H1 (cell line): ENCODE measurements around the gene JTB. TPM values are rescaled to one million over a fixed set of nuclear protein-coding genes. Genes with fewer than 3 reads are reported as not detected.

Experiments
- CBX5 ChIP-seq: fragments of 300-800, 300-1000 bp; sonication (generic); IDR thresholded peaks from 2 replicates; pipeline ENCODE4 v1.7.1; 2016; ENCODE audit warnings: antibody characterized with exemption, low read length, low read depth
- EGR1 ChIP-seq: IDR thresholded peaks from 2 replicates; pipeline ENCODE4 v1.6.1; 2011; ENCODE audit warnings: low read depth, low read length, borderline replicate concordance
- RAD21 ChIP-seq, 2 experiments: IDR thresholded peaks in 1 of 2; conservative IDR thresholded peaks in 1 of 2; 2 replicates each; pipeline ENCODE4 v1.6.1; 2011; ENCODE audit warnings: low read depth in 2 of 2, low read length in 2 of 2, improper control_type of control experiment in 1 of 2, inconsistent platforms in 1 of 2, mild to moderate bottlenecking in 1 of 2, moderate library complexity in 1 of 2
- RNF2 ChIP-seq: fragments of 200-900, 300-1000 bp; sonication (generic); IDR thresholded peaks from 2 replicates; pipeline ENCODE4 v1.7.1; 2016; ENCODE audit warnings: borderline replicate concordance, low read depth, mild to moderate bottlenecking, antibody characterized with exemption, low read length; ENCODE audit not compliant: poor library complexity, severe bottlenecking; ENCODE audit errors: missing control alignments
- ZNF274 ChIP-seq: IDR thresholded peaks from 2 replicates; pipeline ENCODE4 v1.7.0; 2012; ENCODE audit warnings: low read length, borderline replicate concordance; ENCODE audit errors: extremely low read depth
- polyA plus RNA-seq, 7 experiments: library from polyadenylated mRNA; depleted of rRNA in 3 of 7; stranded (reverse) in 5 of 7; unstranded in 2 of 7; fragments of >200 nt in 5 of 7; fragments of 200-250 nt in 2 of 7; gene quantifications; 1 replicate in 5 of 7; 2 replicates in 1 of 7; 4 replicates in 1 of 7; pipeline versions ENCODE4 v1.2.1 to v1.2.3, GENCODE V29; 2011 to 2013; ENCODE audit warnings: missing spikeins in 2 of 7, mixed read lengths in 2 of 7
- total RNA-seq: library from RNA; stranded (reverse); fragmentation: NEBNext Ultra II Directional; extraction: Animal tissue kit (Norgen Biotek cat#: 25700); gene quantifications from 2 replicates; pipeline ENCODE4 v1.2.1, GENCODE V29; 2021
- TF ChIP-seq, protein P1 (sequence below): IDR thresholded peaks from 2 replicates; pipeline ENCODE4 v1.6.1; 2012; ENCODE audit warnings: low read length, inconsistent platforms
- TF ChIP-seq, protein P2 (sequence below): IDR thresholded peaks from 2 replicates; pipeline ENCODE4 v1.6.1; 2011; ENCODE audit warnings: low read depth, mild to moderate bottlenecking, low read length; ENCODE audit not compliant: insufficient read depth

Gene JTB
- total and polyA plus RNA-seq, 2 of the 8 experiments (the other 6 are each of a cell fraction or from before 2014, with no cell fraction given): 91.1 to 122 TPM

DNA sequence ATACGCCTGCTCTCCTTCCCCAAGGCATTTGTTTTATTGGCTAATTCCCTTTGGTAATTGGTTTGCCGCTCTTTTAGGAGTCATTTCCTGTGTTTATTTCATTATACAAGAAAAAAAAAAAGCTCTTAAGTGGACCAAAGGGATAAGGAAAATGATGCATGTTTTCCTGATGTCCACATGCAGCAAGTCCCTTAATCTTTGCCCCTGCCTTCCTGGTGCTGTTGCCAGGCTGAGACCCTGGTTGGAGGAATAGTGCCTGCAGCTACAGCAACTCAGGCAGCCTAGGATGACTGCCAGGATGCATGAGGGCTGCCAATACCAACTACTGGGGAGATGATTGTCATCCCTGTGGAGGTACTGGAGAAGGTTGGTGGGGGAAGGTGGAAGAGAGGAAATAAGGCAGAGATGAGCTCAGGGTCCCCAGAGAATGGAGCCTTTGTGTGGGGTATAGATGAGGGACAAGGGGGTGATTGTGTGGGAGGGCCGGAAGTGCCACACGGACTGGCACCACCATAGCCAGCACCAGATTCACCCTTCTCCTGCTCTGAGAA, 48.6 kb downstream of the JTB start (continued):
- TF ChIP-seq CBX5: no peak
- no peak for TF ChIP-seq RNF2
- TF ChIP-seq, protein P1, sequence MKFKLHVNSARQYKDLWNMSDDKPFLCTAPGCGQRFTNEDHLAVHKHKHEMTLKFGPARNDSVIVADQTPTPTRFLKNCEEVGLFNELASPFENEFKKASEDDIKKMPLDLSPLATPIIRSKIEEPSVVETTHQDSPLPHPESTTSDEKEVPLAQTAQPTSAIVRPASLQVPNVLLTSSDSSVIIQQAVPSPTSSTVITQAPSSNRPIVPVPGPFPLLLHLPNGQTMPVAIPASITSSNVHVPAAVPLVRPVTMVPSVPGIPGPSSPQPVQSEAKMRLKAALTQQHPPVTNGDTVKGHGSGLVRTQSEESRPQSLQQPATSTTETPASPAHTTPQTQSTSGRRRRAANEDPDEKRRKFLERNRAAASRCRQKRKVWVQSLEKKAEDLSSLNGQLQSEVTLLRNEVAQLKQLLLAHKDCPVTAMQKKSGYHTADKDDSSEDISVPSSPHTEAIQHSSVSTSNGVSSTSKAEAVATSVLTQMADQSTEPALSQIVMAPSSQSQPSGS: no peak
- no peak for TF ChIP-seq EGR1
- TF ChIP-seq ZNF274: no peak
- TF ChIP-seq, protein P2, sequence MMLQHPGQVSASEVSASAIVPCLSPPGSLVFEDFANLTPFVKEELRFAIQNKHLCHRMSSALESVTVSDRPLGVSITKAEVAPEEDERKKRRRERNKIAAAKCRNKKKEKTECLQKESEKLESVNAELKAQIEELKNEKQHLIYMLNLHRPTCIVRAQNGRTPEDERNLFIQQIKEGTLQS: no peak
- no peak for TF ChIP-seq RAD21 (IDR thresholded peaks at IDR 0.05 in 1 of 2, conservative IDR thresholded peaks at IDR 0.05 in 1 of 2; ENCODE audit: low read depth in 2 of 2, low read length in 2 of 2)
